Adrenal gland (tissue), 12 donors: ENCODE data around the gene KCTD13. TPM values are rescaled to one million over a fixed set of nuclear protein-coding genes. Genes with fewer than 3 reads are reported as not detected.

Experiments used
- DNase-seq, 7 donors: peaks; one replicate each; pipeline ENCODE4 v3.0.0-alpha.2; 2019 to 2020
- H3K27ac ChIP-seq, 5 donors: fragments of 200-600 bp; sonication (generic) in 4 of 5; 1 replicate in 3 of 5; 2 replicates in 2 of 5; pipeline versions ENCODE4 v1.5.1 to v1.8.0; 2016 to 2020; ENCODE audit warnings: mild to moderate bottlenecking in 1 of 5
- H3K27me3 ChIP-seq: fragments of 200-600 bp; 2 replicates; pipeline ENCODE4 v1.8.0; 2021
- H3K36me3 ChIP-seq, 2 donors: fragments of 200-600 bp; replicated peaks in 1 of 2; 1 replicate in 1 of 2; 2 replicates in 1 of 2; pipeline versions ENCODE4 v1.5.1 to v1.8.0; 2018 to 2022
- H3K4me1 ChIP-seq, 2 donors: fragments of 200-600 bp; replicated peaks in 1 of 2; 1 replicate in 1 of 2; 2 replicates in 1 of 2; pipeline versions ENCODE4 v1.5.1 to v1.8.0; 2018 to 2021
- H3K4me3 ChIP-seq, 4 donors: fragments of 200-600 bp; sonication (generic) in 3 of 4; one replicate each; pipeline ENCODE4 v1.5.1; 2016 to 2018
- H3K9me3 ChIP-seq, 3 donors: fragments of 200-600 bp; sonication (generic) in 1 of 3; replicated peaks in 1 of 3; 1 replicate in 2 of 3; 2 replicates in 1 of 3; pipeline versions ENCODE4 v1.5.1 to v1.8.0; 2016 to 2021
- CTCF ChIP-seq, 6 experiments: fragments of 450-650 bp in 4 of 6; fragments of 200-600 bp in 2 of 6; sonication (generic) in 1 of 6; IDR thresholded peaks; 1 replicate in 5 of 6; 2 replicates in 1 of 6; pipeline versions ENCODE4 v1.5.1 to v1.8.0; 2016 to 2021; ENCODE audit warnings: antibody characterized with exemption in 6 of 6, mild to moderate bottlenecking in 2 of 6, moderate library complexity in 1 of 6
- POLR2A ChIP-seq, 2 donors: fragments of 450-650 bp; IDR thresholded peaks; one replicate each; pipeline ENCODE4 v1.6.1; 2017; ENCODE audit warnings: antibody characterized with exemption in 2 of 2, mild to moderate bottlenecking in 2 of 2, moderate library complexity in 1 of 2
- WGBS, 4 donors: extraction: QIAGEN DNeasy Blood & Tissue Kit in 2 of 4; methylation state at CpG; one replicate each; pipeline versions ENCODE4 v1.1.5 to v1.1.7; 2013 to 2017; 5-methylcytosine and 5-hydroxymethylcytosine counted together
- intact Hi-C, 2 donors: fragments of 100-400 bp; cut with DNase I; formaldehyde crosslinking; loops; one replicate each; pipeline versions ENCODE4 v1.14.1 to v1.15.0; 2022 to 2023
- polyA plus RNA-seq, 3 donors: library from polyadenylated mRNA; stranded (reverse); fragments of 200-250 nt in 2 of 3; fragments of 350-450 nt in 1 of 3; fragmentation: Illumina TruSeq in 1 of 3; extraction: RNeasy Lipid Tissue Mini Kit (QIAGEN cat#74804) in 1 of 3; gene quantifications; one replicate each; pipeline ENCODE4 v1.2.3, GENCODE V29; 2013 to 2014
- total RNA-seq, 9 donors: library from RNA; depleted of rRNA in 4 of 9; stranded (reverse); fragments of >200 nt in 4 of 9; fragments of 120-200 nt in 1 of 9; fragmentation: NEBNext Ultra II Directional in 1 of 9; extraction: Animal tissue kit (Norgen Biotek cat#: 25700) in 1 of 9; gene quantifications; one replicate each; pipeline versions ENCODE4 v1.1.0 to v1.2.4, GENCODE V29; 2013 to 2023
- donor health status: healthy with polysubstance abuse.
- donor health status: Bipolar disorder and iron deficiency.
- donor health status: DM: yes; HTN: yes; CAD: no.
- donor health status: DM: no; HTN: no; CAD: no.
- donor health status: DM: no; HTN: no; CAD: no.
- donor health status: DM: yes; HTN: yes; CAD: no.

KCTD13 gene
- total and polyA plus RNA-seq, 12 donors: 6.2 to 39.4 (median 21.4) TPM

- Histone ChIP-seq H3K27me3 (no peaks in the 10 kb centered on the region), H3K9me3 (no peaks in the 10 kb centered on the region), H3K36me3 (no peaks in the 10 kb centered on the region), H3K4me1 (no peaks in the 10 kb centered on the region), H3K4me3 (no peak overlapping the region), H3K27ac (no peak overlapping the region)
- 71 to 78% (median 75%) methylated on average over 2 of the region's 2 CpGs for WGBS, 4 donors
- no peak for DNase-seq
- intact Hi-C loops: no loop called here
- TF ChIP-seq CTCF (IDR thresholded peaks at IDR 0.05) (no peak), POLR2A (IDR thresholded peaks at IDR 0.05) (no peak)
Measured at GRCh38 chr16:29907973-29908372, 18.1 kb downstream of the KCTD13 start.

- no peak for TF ChIP-seq POLR2A (IDR thresholded peaks at IDR 0.05)
- TF ChIP-seq CTCF (IDR thresholded peaks at IDR 0.05): no peak
- no peak overlapping the region for H3K27ac ChIP-seq
- 82 to 88% (median 84%) methylated on average over 23 of the region's 23 CpGs for WGBS, 4 donors
- no peak overlapping the region for H3K4me3 ChIP-seq
- H3K9me3 ChIP-seq: no peaks in the 10 kb centered on the region
- DNase-seq: no peak
- H3K36me3 ChIP-seq: no peaks in the 10 kb centered on the region
- intact Hi-C loops: no loop called here
- H3K4me1 ChIP-seq: no peaks in the 10 kb centered on the region
- no peaks in the 10 kb centered on the region for H3K27me3 ChIP-seq
Measured at GRCh38 chr16:29906520-29907244, 19.3 kb downstream of the KCTD13 start.

- H3K4me1 ChIP-seq: peaks cover 2 to 4% of the 10 kb centered on the region in 2 donors
- H3K9me3 ChIP-seq: no peaks in the 10 kb centered on the region
- no peaks in the 10 kb centered on the region for H3K27me3 ChIP-seq
- 83 to 87% (median 84%) methylated on average over 13 of the region's 13 CpGs for WGBS, 4 donors
- no peaks in the 10 kb centered on the region for H3K36me3 ChIP-seq
- H3K4me3 ChIP-seq: no peak overlapping the region
- TF ChIP-seq CTCF (IDR thresholded peaks at IDR 0.05): no peak
- intact Hi-C loops: no loop called here
- no peak overlapping the region for H3K27ac ChIP-seq
- DNase-seq: no peak
Measured at GRCh38 chr16:29905668-29906067, 20.4 kb downstream of the KCTD13 start.

- H3K4me1 ChIP-seq: peaks cover 5 to 10% of the 10 kb centered on the region in 2 donors
- H3K27me3 ChIP-seq: no peaks in the 10 kb centered on the region
- TF ChIP-seq POLR2A (IDR thresholded peaks at IDR 0.05) (no peak), CTCF (IDR thresholded peaks at IDR 0.05) (no peak)
- 83 to 86% (median 85%) methylated on average over 6 to 7 of the region's 7 CpGs for WGBS, 4 donors
- H3K4me3 ChIP-seq: no peak overlapping the region
- no peak overlapping the region for H3K27ac ChIP-seq
- H3K9me3 ChIP-seq: no peaks in the 10 kb centered on the region
- H3K36me3 ChIP-seq: no peaks in the 10 kb centered on the region
- intact Hi-C loops: no loop called here
- DNase-seq: no peak
Measured at GRCh38 chr16:29904947-29905346, 21.1 kb downstream of the KCTD13 start.
